GM13977 (cell line): ENCODE results near the gene LMX1B.

Experiments
- DNase-seq: peaks from one replicate; pipeline ENCODE4 v3.0.0; 2012; ENCODE audit warnings: low spot score
- CTCF ChIP-seq: IDR thresholded peaks from 2 replicates; pipeline ENCODE4 v1.5.1; 2012; ENCODE audit warnings: mild to moderate bottlenecking, control low read depth; ENCODE audit not compliant: insufficient read depth; ENCODE audit errors: extremely low read depth, missing control alignments
- in situ Hi-C: fragments of 300-500 bp; cut with MboI; formaldehyde crosslinking; loops from one replicate; pipeline ENCODE4 v1.12.0; 2022; ENCODE audit warnings: low sequenced_read_pairs, low pct_unique_long_range_greater_than_20kb, mixed read lengths, inconsistent platforms; ENCODE audit not compliant: unreplicated experiment

Gene LMX1B

DNA sequence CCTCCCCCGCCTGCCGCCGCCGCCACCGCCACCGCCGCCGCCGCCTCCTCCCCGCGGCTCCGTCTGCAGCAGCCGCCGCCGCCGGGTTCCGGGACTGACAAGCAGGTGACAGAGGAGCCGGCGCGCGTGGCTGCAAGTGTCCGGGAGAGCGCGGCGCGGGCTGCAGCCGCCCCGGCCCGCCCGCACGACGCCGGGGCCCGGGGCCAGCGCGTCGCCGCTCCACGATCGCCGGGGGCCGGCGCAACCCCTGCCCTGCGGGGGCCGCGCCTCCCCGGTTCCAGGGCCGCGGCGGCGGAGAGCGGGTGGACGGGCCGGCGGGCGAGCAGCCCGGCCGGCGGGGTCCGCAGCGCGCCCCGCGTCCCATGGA lies 343 bp downstream of the LMX1B start:
- peak; percentile 50 for DNase-seq
- in situ Hi-C loops = no loop called here
- no peak for TF ChIP-seq CTCF

GRCh38 chr9:126614455-126615244 lies 922 bp downstream of the LMX1B start:
- in situ Hi-C loops = no loop called here
- DNase-seq = peak; percentile 59

DNA sequence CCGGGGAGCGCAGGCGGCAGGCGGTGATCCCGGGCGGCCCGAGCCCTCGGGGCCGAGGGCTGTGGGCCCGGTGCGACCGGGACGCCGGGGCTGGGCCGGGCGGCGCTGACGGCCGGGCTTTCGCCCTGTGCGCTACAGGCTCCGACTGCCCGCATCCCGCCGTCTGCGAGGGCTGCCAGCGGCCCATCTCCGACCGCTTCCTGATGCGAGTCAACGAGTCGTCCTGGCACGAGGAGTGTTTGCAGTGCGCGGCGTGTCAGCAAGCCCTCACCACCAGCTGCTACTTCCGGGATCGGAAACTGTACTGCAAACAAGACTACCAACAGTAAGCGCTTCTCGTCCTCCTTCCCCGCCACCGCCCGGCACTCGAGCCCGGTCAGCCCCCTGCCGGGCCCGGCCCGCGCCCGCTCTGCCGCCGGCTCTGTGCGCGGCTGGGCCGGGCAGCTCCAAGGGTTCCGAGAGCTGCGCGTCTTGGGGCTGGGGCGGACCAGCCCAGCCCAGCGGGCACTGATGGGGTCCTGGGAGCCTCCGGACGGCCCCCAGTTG lies 1.6 kb downstream of the LMX1B start:
- peak; percentile 60 for DNase-seq
- no peak for TF ChIP-seq CTCF
- in situ Hi-C loops = no loop called here

More at GRCh38 chr9:126614455-126615244, 922 bp downstream of the LMX1B start:
- TF ChIP-seq CTCF = no peak

GRCh38 chr9:126615791-126616447 lies 2.2 kb downstream of the LMX1B start:
- no peak for TF ChIP-seq CTCF
- in situ Hi-C loops = no loop called here
- DNase-seq = peak; percentile 35

DNA sequence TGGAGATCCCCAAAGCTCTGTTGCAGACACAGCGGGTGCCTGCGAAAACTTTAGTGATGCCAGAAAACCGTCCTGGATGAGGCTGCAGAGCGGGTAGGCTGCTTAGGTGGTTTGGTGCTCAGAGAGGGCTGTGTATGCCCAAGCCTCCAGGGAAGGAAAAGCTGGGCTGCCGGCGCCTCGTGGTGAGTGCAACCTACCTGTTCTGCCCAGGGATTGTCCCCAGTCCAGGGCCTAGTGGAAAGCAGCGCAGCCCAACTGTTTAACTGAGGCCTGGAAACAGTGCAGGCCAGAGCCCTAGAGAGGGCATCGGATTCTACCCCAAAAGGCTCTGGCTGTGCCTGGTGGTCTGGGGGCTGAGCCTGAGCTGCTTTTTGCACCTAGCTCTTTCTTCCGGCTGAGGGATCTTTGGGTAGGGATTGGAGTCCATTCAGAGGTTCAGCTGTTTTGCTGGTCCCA lies 2.8 kb downstream of the LMX1B start:
- peak; percentile 23 for DNase-seq
- in situ Hi-C loops = no loop called here

More for the DNA sequence above, 2.8 kb downstream of the LMX1B start:
- no peak for TF ChIP-seq CTCF
